HL-60/S4 treated with retinoic acid at 250 ng/mL for 4 days and 3 days (cell line): ENCODE measurements around the gene SYT17.

ENCODE experiments used
- in situ Hi-C: fragments of 300-500 bp; cut with MboI; formaldehyde crosslinking; loops from 2 replicates; pipeline ENCODE4 v1.7.0; 2022; ENCODE audit warnings: low sequenced_read_pairs

Gene SYT17

GRCh38 chr16:19210968-19211367 is 42.9 kb downstream of the SYT17 start:
- in situ Hi-C loops, result no loop called here

GRCh38 chr16:19212059-19212458 is 44.0 kb downstream of the SYT17 start:
- in situ Hi-C loops, result no loop called here

- in situ Hi-C loops, result no loop called here
Measured at GRCh38 chr16:19213885-19214284, 45.8 kb downstream of the SYT17 start.

GRCh38 chr16:19215705-19216104 is 47.7 kb downstream of the SYT17 start:
- in situ Hi-C loops, result no loop called here

GRCh38 chr16:19218581-19218980 is 50.5 kb downstream of the SYT17 start:
- in situ Hi-C loops, result no loop called here

- in situ Hi-C loops, result no loop called here
Measured at GRCh38 chr16:19219836-19220235, 51.8 kb downstream of the SYT17 start.

- in situ Hi-C loops, result no loop called here
Measured at GRCh38 chr16:19223235-19224170, 55.5 kb downstream of the SYT17 start.

- in situ Hi-C loops, result no loop called here
Measured at GRCh38 chr16:19225651-19226050, 57.6 kb downstream of the SYT17 start.

GRCh38 chr16:19227643-19228042 is 59.6 kb downstream of the SYT17 start:
- in situ Hi-C loops, result no loop called here

- in situ Hi-C loops, result no loop called here
Measured at GRCh38 chr16:19228052-19228451, 60.0 kb downstream of the SYT17 start.

GRCh38 chr16:19228575-19228974 is 60.5 kb downstream of the SYT17 start:
- in situ Hi-C loops, result no loop called here

- in situ Hi-C loops, result no loop called here
Measured at GRCh38 chr16:19230575-19230974, 62.5 kb downstream of the SYT17 start.

- in situ Hi-C loops, result no loop called here
Measured at GRCh38 chr16:19231881-19232280, 63.8 kb downstream of the SYT17 start.

GRCh38 chr16:19232988-19233387 is 64.9 kb downstream of the SYT17 start:
- in situ Hi-C loops, result no loop called here

GRCh38 chr16:19235478-19235877 is 67.4 kb downstream of the SYT17 start:
- in situ Hi-C loops, result no loop called here

- in situ Hi-C loops, result no loop called here
Measured at GRCh38 chr16:19235886-19236285, 67.8 kb downstream of the SYT17 start.

- in situ Hi-C loops, result no loop called here
Measured at GRCh38 chr16:19236561-19237209, 68.6 kb downstream of the SYT17 start.

GRCh38 chr16:19238406-19238805 is 70.4 kb downstream of the SYT17 start:
- in situ Hi-C loops, result no loop called here

GRCh38 chr16:19239511-19240155 is 71.6 kb downstream of the SYT17 start:
- in situ Hi-C loops, result no loop called here

GRCh38 chr16:19240494-19240893 is 72.5 kb downstream of the SYT17 start:
- in situ Hi-C loops, result no loop called here

- in situ Hi-C loops, result no loop called here
Measured at GRCh38 chr16:19241512-19241911, 73.5 kb downstream of the SYT17 start.

- in situ Hi-C loops, result no loop called here
Measured at GRCh38 chr16:19242186-19242585, 74.1 kb downstream of the SYT17 start.
